T-helper 9 cell (primary cell): Measurements from ENCODE around the gene IGSF11.
"Not testable (repeated sequence)": the region's sequence is repeated elsewhere in the genome, so short reads cannot be mapped to it uniquely, and the experiment has no call there.

ENCODE experiments used
- DNase-seq: peaks from one replicate; pipeline ENCODE4 v3.0.0-alpha.2; 2020

IGSF11 gene

GRCh38 chr3:118988198-118989130 lies 46.2 kb downstream of the IGSF11 start:
- no peak for DNase-seq

- no peak for DNase-seq
Measured at GRCh38 chr3:118987477-118987876, 47.2 kb downstream of the IGSF11 start.

- no peak for DNase-seq
Measured at GRCh38 chr3:118986734-118987133, 47.9 kb downstream of the IGSF11 start.

- no peak for DNase-seq
Measured at GRCh38 chr3:118984699-118985098, 49.9 kb downstream of the IGSF11 start.

GRCh38 chr3:118981494-118982134 lies 53.0 kb downstream of the IGSF11 start:
- DNase-seq: no peak

GRCh38 chr3:118980832-118981231 lies 53.8 kb downstream of the IGSF11 start:
- no peak for DNase-seq

GRCh38 chr3:118978393-118978758 lies 56.3 kb downstream of the IGSF11 start:
- no peak for DNase-seq

GRCh38 chr3:118977671-118978392 lies 56.8 kb downstream of the IGSF11 start:
- no peak for DNase-seq

GRCh38 chr3:118977118-118977517 lies 57.5 kb downstream of the IGSF11 start:
- no peak for DNase-seq

- not testable (repeated sequence) for DNase-seq
Measured at GRCh38 chr3:118975476-118975875, 59.2 kb downstream of the IGSF11 start.

GRCh38 chr3:118974356-118975097 lies 60.1 kb downstream of the IGSF11 start:
- no peak for DNase-seq

GRCh38 chr3:118973050-118973449 lies 61.6 kb downstream of the IGSF11 start:
- no peak for DNase-seq

GRCh38 chr3:118970819-118971218 lies 63.8 kb downstream of the IGSF11 start:
- no peak for DNase-seq

GRCh38 chr3:118968640-118969039 lies 66.0 kb downstream of the IGSF11 start:
- no peak for DNase-seq

- DNase-seq: no peak
Measured at GRCh38 chr3:118968111-118968510, 66.5 kb downstream of the IGSF11 start.

GRCh38 chr3:118966700-118967099 lies 67.9 kb downstream of the IGSF11 start:
- DNase-seq: no peak

- DNase-seq: no peak
Measured at GRCh38 chr3:118963711-118964110, 70.9 kb downstream of the IGSF11 start.

GRCh38 chr3:118960876-118961450 lies 73.7 kb downstream of the IGSF11 start:
- DNase-seq: no peak

- DNase-seq: no peak
Measured at GRCh38 chr3:118955914-118956556, 78.6 kb downstream of the IGSF11 start.

- DNase-seq: no peak
Measured at GRCh38 chr3:118951089-118951488, 83.6 kb downstream of the IGSF11 start.

GRCh38 chr3:118949113-118949760 lies 85.4 kb downstream of the IGSF11 start:
- no peak for DNase-seq
